ENCODE measurements around the gene DYNLT2.

The DYNLT2 gene

GRCh38 chr6:169751242-169752073 lies at the start of gene DYNLT2, which contains the start of gene ERMARD:
Gene DYNLT2, minus strand, starts transcription at chr6:169751572. Its CDS starts 114 bp downstream, at chr6:169751458.
Gene ERMARD, plus strand, starts transcription at chr6:169751622. Its CDS starts 36 bp downstream, at chr6:169751658.
- DNase-seq, result peak; percentile 93
- in situ Hi-C loops (cut with HindIII; ENCODE audit: low pct_ligation_motif_present, low pct_unique_long_range_greater_than_20kb, low sequenced_read_pairs), result no loop called here

GRCh38 chr6:169800668-169801395 lies 49.5 kb upstream of the DYNLT2 start:
- DNase-seq, result peak; percentile 73
- in situ Hi-C loops (cut with HindIII; ENCODE audit: low pct_ligation_motif_present, low pct_unique_long_range_greater_than_20kb, low sequenced_read_pairs), result no loop called here

GRCh38 chr6:169800116-169800667 lies 48.8 kb upstream of the DYNLT2 start:
- in situ Hi-C loops (cut with HindIII; ENCODE audit: low pct_ligation_motif_present, low pct_unique_long_range_greater_than_20kb, low sequenced_read_pairs), result no loop called here
- DNase-seq, result no peak

GRCh38 chr6:169799474-169799926 lies 48.1 kb upstream of the DYNLT2 start:
- DNase-seq, result no peak
- in situ Hi-C loops (cut with HindIII; ENCODE audit: low pct_ligation_motif_present, low pct_unique_long_range_greater_than_20kb, low sequenced_read_pairs), result no loop called here

GRCh38 chr6:169798764-169799473 lies 47.5 kb upstream of the DYNLT2 start:
- in situ Hi-C loops (cut with HindIII; ENCODE audit: low pct_ligation_motif_present, low pct_unique_long_range_greater_than_20kb, low sequenced_read_pairs), result no loop called here
- DNase-seq, result no peak

GRCh38 chr6:169795196-169795595 lies 43.8 kb upstream of the DYNLT2 start:
- DNase-seq, result no peak
- in situ Hi-C loops (cut with HindIII; ENCODE audit: low pct_ligation_motif_present, low pct_unique_long_range_greater_than_20kb, low sequenced_read_pairs), result no loop called here

GRCh38 chr6:169794317-169795055 lies 43.1 kb upstream of the DYNLT2 start:
- DNase-seq, result no peak
- in situ Hi-C loops (cut with HindIII; ENCODE audit: low pct_ligation_motif_present, low pct_unique_long_range_greater_than_20kb, low sequenced_read_pairs), result no loop called here

- DNase-seq, result no peak
- in situ Hi-C loops (cut with HindIII; ENCODE audit: low pct_ligation_motif_present, low pct_unique_long_range_greater_than_20kb, low sequenced_read_pairs), result no loop called here
These were observed 42.0 kb upstream of the DYNLT2 start for GRCh38 chr6:169793408-169793807.

- in situ Hi-C loops (cut with HindIII; ENCODE audit: low pct_ligation_motif_present, low pct_unique_long_range_greater_than_20kb, low sequenced_read_pairs), result no loop called here
- no peak for DNase-seq
These were observed 41.1 kb upstream of the DYNLT2 start for GRCh38 chr6:169792306-169793015.

GRCh38 chr6:169791721-169792131 lies 40.4 kb upstream of the DYNLT2 start:
- in situ Hi-C loops (cut with HindIII; ENCODE audit: low pct_ligation_motif_present, low pct_unique_long_range_greater_than_20kb, low sequenced_read_pairs), result no loop called here
- DNase-seq, result no peak

GRCh38 chr6:169789944-169790927 lies 38.9 kb upstream of the DYNLT2 start:
- DNase-seq, result peak; percentile 65
- in situ Hi-C loops (cut with HindIII; ENCODE audit: low pct_ligation_motif_present, low pct_unique_long_range_greater_than_20kb, low sequenced_read_pairs), result no loop called here

GRCh38 chr6:169789146-169789943 lies 38.0 kb upstream of the DYNLT2 start:
- in situ Hi-C loops (cut with HindIII; ENCODE audit: low pct_ligation_motif_present, low pct_unique_long_range_greater_than_20kb, low sequenced_read_pairs), result no loop called here
- DNase-seq, result no peak

GRCh38 chr6:169788809-169789145 lies 37.4 kb upstream of the DYNLT2 start:
- DNase-seq, result no peak
- in situ Hi-C loops (cut with HindIII; ENCODE audit: low pct_ligation_motif_present, low pct_unique_long_range_greater_than_20kb, low sequenced_read_pairs), result no loop called here

- DNase-seq, result no peak
- in situ Hi-C loops (cut with HindIII; ENCODE audit: low pct_ligation_motif_present, low pct_unique_long_range_greater_than_20kb, low sequenced_read_pairs), result no loop called here
These were observed 36.4 kb upstream of the DYNLT2 start for GRCh38 chr6:169787797-169788196.

GRCh38 chr6:169786349-169786748 lies 35.0 kb upstream of the DYNLT2 start:
- in situ Hi-C loops (cut with HindIII; ENCODE audit: low pct_ligation_motif_present, low pct_unique_long_range_greater_than_20kb, low sequenced_read_pairs), result no loop called here
- no peak for DNase-seq

- DNase-seq, result no peak
- in situ Hi-C loops (cut with HindIII; ENCODE audit: low pct_ligation_motif_present, low pct_unique_long_range_greater_than_20kb, low sequenced_read_pairs), result no loop called here
These were observed 34.2 kb upstream of the DYNLT2 start for GRCh38 chr6:169785566-169785965.

Data from ACHN (cell line).